Right atrium auricular region (tissue), 2 donors: ENCODE measurements around the gene TDRD12. TPM values are rescaled to one million over a fixed set of nuclear protein-coding genes. Genes with fewer than 3 reads are reported as not detected.

Experiments used
- DNase-seq: peaks from one replicate; pipeline ENCODE4 v3.0.0-alpha.2; 2019; ENCODE audit warnings: low spot score
- H3K27ac ChIP-seq, 2 donors: fragments of 200-600 bp; sonication (generic); 1 replicate in 1 of 2; 2 replicates in 1 of 2; pipeline ENCODE4 v1.5.1; 2016 to 2019
- H3K27me3 ChIP-seq, 2 donors: fragments of 200-600 bp; sonication (generic); one replicate each; pipeline versions ENCODE4 v1.5.1 to v1.6.0; 2017 to 2019
- H3K36me3 ChIP-seq: fragments of 200-600 bp; sonication (generic); one replicate; pipeline ENCODE4 v1.5.1; 2016
- H3K4me1 ChIP-seq, 2 donors: fragments of 200-600 bp; sonication (generic); one replicate each; pipeline versions ENCODE4 v1.5.1 to v1.6.0; 2017 to 2019
- H3K4me3 ChIP-seq, 2 donors: fragments of 200-600 bp; sonication (generic); 1 replicate in 1 of 2; 2 replicates in 1 of 2; pipeline ENCODE4 v1.5.1; 2017 to 2019; ENCODE audit warnings: mild to moderate bottlenecking in 1 of 2, moderate library complexity in 1 of 2
- H3K9me3 ChIP-seq, 2 donors: fragments of 200-600 bp; sonication (generic); one replicate each; pipeline ENCODE4 v1.5.1; 2019
- total RNA-seq, 2 donors: library from RNA; depleted of rRNA; stranded (reverse); fragments of >200 nt; gene quantifications; one replicate each; pipeline ENCODE4 v1.1.0, GENCODE V29; 2016
- TF ChIP-seq, protein P1 (sequence below), 2 donors: fragments of 200-600 bp; sonication (generic); IDR thresholded peaks; one replicate each; pipeline ENCODE4 v1.5.1; 2019; ENCODE audit warnings: antibody characterized with exemption in 2 of 2

Gene TDRD12
- total RNA-seq, 2 donors from 2014 or later: 0.28 to 0.96 TPM

DNA sequence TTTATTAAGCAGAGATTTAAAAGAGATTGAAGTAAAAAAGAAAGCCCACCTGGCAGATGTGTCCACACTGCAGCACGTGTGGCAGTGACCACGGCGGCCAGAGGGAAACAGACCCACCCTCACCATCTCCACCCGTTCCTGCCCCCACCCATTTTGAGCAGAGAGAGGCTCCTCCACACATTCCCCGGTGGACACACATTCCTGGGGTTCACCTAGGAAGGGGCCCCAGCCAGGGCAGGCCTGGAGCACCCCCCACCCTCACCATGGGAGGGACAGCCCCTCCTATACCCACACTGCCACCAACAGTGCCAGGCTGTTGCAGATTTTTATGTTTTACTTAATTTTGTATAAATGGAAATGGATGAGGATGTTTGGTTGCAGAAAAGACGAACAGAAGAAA lies 95.1 kb downstream of the TDRD12 start:
- Histone ChIP-seq H3K4me3 (no peak overlapping the region), H3K36me3 (no peaks in the 10 kb centered on the region), H3K4me1 (no peaks in the 10 kb centered on the region), H3K27ac (no peak overlapping the region), H3K9me3 (no peaks in the 10 kb centered on the region), H3K27me3 (no peaks in the 10 kb centered on the region)
- DNase-seq: no peak
- TF ChIP-seq, protein P1, sequence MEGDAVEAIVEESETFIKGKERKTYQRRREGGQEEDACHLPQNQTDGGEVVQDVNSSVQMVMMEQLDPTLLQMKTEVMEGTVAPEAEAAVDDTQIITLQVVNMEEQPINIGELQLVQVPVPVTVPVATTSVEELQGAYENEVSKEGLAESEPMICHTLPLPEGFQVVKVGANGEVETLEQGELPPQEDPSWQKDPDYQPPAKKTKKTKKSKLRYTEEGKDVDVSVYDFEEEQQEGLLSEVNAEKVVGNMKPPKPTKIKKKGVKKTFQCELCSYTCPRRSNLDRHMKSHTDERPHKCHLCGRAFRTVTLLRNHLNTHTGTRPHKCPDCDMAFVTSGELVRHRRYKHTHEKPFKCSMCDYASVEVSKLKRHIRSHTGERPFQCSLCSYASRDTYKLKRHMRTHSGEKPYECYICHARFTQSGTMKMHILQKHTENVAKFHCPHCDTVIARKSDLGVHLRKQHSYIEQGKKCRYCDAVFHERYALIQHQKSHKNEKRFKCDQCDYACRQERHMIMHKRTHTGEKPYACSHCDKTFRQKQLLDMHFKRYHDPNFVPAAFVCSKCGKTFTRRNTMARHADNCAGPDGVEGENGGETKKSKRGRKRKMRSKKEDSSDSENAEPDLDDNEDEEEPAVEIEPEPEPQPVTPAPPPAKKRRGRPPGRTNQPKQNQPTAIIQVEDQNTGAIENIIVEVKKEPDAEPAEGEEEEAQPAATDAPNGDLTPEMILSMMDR (IDR thresholded peaks at IDR 0.05): no peak

DNA sequence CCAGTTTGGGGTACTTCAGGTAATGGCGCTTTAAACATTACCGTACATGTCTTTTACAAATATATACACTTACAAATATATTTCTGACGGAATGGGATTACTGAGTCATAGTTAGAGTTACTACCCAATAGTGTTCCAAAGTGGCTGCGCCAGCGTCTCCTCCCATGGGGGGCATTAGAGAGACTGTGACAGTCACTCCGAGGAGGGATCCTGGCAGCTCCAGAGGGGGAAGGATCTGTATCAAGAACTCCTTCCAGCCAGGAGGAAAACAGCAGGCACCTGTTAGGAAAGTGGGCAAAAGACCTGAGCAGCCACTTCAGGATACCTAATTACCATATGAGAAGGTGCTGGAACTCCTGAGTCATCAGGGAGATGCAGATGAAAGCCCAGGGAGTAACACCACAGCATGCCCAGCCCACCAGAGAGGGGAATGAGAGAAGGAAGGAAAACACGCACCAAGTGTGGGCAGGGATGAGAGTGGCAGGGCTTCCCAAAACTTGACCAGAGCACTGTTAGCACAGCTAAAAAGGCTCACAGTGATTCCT lies 97.1 kb downstream of the TDRD12 start:
- no peak overlapping the region for H3K27ac ChIP-seq
- DNase-seq: no peak
- H3K4me1 ChIP-seq: no peaks in the 10 kb centered on the region
- TF ChIP-seq, protein P1 (IDR thresholded peaks at IDR 0.05): no peak
- H3K36me3 ChIP-seq: no peaks in the 10 kb centered on the region
- H3K9me3 ChIP-seq: no peaks in the 10 kb centered on the region
- no peak overlapping the region for H3K4me3 ChIP-seq
- H3K27me3 ChIP-seq: no peaks in the 10 kb centered on the region

DNA sequence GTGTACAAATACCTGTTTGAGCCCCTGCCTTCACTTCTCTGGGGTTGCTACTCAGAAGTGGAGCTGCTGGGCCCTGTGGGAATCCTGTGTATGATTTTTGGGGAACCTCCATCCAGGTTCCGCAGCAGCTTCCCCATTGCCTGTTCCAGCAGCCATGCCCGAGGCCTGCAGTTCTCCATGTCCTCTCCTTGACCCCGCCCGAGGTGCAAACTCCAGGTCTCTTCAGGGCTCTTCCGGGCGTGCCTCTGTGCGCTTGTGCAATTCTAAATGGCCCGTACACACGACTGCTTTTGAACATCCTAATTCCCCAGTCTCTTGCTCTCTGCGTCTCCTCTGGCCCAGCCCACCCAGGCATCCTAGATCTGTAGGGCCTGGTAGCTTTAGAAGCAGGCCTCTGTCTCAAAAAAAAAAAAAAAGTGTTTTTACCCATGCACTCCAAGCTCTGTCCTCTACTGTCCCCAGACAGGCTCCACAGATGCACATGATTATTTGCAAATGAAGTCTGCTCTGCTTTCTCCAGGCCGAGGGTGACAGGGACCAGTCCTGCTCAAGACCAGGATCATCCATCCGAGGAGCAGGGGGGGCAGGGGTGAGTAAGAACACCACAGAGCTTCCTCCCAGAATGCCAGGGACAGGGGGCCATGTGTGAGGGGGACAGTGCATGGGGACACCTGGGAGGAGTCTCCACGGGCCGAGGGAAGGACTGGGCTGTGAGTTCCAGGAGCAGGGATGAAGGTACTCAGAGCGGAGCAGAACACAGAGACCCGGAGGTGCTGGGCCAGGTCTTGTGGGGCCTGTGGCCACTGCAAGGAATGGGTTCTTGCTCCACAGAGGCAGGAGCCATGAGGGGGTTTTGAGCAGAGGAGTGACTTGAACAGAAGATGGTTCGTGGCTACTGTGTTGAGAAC lies 98.3 kb downstream of the TDRD12 start:
- Histone ChIP-seq H3K27ac (no peak overlapping the region), H3K4me1 (no peaks in the 10 kb centered on the region), H3K36me3 (no peaks in the 10 kb centered on the region), H3K9me3 (no peaks in the 10 kb centered on the region), H3K27me3 (no peaks in the 10 kb centered on the region), H3K4me3 (no peak overlapping the region)
- DNase-seq: no peak
- TF ChIP-seq, protein P1 (IDR thresholded peaks at IDR 0.05): no peak

DNA sequence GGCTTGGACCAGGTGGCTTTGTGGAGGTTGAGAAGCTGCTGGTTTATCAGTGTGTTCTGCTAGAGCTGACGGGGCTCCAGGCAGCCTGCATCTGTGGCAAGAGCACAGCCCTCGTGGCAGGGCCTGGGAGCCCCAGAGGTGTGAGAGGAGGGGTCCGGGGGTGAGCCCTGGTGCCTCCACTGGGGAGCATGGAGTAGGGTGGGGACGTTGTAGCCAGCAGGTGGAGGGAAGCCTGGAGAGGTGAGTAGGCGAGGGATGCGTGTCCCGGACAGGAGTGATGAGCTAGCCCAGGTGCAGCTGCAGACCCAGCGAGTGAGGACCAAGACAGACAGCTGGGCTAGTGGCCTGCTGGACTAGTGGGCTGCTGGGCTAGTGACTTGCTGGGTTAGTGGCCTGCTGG lies 99.0 kb downstream of the TDRD12 start:
- Histone ChIP-seq H3K27ac (no peak overlapping the region), H3K9me3 (no peaks in the 10 kb centered on the region), H3K36me3 (no peaks in the 10 kb centered on the region), H3K4me3 (no peak overlapping the region), H3K27me3 (no peaks in the 10 kb centered on the region), H3K4me1 (no peaks in the 10 kb centered on the region)
- TF ChIP-seq, protein P1 (IDR thresholded peaks at IDR 0.05): no peak
- no peak for DNase-seq

DNA sequence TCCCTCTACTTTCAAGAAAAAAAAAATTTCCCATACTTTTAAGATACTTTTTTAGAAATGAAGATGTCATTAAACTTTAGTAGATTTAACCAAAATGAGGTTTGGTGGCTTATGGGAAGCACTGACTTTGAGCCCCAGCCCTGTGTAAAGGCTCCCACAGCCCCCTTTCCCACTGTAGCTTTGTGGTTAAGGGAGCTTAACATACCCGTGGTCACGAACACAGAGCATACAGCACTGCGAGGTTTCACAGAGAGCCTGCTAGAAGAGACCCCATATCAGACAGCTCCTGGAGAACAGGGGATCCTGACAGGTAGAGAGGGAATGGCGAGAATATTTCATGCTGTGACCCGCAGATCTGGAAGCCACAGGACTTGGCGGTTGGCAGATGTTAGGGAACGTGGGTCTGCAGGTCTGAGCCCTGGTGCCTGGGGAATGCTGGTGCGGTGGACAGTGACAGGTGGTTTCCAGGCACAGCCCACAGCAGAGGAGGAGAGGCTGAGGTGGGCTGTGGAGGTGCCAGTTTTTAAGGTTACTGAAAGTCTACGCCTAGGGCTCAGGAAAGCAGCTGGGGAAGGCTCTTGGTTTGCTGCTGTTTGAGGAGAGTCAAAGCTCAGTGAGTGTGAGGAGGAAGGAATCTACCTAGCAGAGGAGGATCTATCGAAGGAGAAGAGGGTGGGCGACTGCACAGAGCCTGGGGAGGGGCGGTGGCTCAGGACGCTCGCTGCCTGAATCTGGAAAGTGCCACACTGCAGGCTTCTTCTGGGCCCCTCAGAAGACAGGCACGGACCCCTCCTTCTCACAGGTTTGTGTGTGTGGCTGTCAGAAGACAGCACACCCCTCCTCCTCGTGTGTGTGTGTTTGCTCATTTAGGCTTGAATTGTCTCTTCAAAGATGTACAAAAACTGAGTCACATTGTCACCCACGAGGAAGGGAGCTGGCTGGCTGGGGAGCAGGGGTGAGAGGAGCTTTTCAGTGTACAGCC lies 100.1 kb downstream of the TDRD12 start:
- TF ChIP-seq, protein P1 (IDR thresholded peaks at IDR 0.05): no peak
- Histone ChIP-seq H3K4me1 (no peaks in the 10 kb centered on the region), H3K27ac (no peak overlapping the region), H3K36me3 (no peaks in the 10 kb centered on the region), H3K27me3 (no peaks in the 10 kb centered on the region), H3K9me3 (no peaks in the 10 kb centered on the region), H3K4me3 (no peak overlapping the region)
- no peak for DNase-seq
